Adrenal gland (tissue), 5 donors: Measurements from ENCODE around the gene PUSL1.

ENCODE experiments used
- POLR2A ChIP-seq, 2 donors: fragments of 450-650 bp; IDR thresholded peaks; one replicate each; pipeline ENCODE4 v1.6.1; 2017; ENCODE audit warnings: antibody characterized with exemption in 2 of 2, mild to moderate bottlenecking in 2 of 2, moderate library complexity in 1 of 2
- TF ChIP-seq, protein P1 (sequence below), 6 experiments: fragments of 450-650 bp in 4 of 6; fragments of 200-600 bp in 2 of 6; sonication (generic) in 1 of 6; IDR thresholded peaks; 1 replicate in 5 of 6; 2 replicates in 1 of 6; pipeline versions ENCODE4 v1.5.1 to v1.8.0; 2016 to 2021; ENCODE audit warnings: antibody characterized with exemption in 6 of 6, mild to moderate bottlenecking in 2 of 6, moderate library complexity in 1 of 6
- donor health status: DM: no; HTN: no; CAD: no.

DNA sequence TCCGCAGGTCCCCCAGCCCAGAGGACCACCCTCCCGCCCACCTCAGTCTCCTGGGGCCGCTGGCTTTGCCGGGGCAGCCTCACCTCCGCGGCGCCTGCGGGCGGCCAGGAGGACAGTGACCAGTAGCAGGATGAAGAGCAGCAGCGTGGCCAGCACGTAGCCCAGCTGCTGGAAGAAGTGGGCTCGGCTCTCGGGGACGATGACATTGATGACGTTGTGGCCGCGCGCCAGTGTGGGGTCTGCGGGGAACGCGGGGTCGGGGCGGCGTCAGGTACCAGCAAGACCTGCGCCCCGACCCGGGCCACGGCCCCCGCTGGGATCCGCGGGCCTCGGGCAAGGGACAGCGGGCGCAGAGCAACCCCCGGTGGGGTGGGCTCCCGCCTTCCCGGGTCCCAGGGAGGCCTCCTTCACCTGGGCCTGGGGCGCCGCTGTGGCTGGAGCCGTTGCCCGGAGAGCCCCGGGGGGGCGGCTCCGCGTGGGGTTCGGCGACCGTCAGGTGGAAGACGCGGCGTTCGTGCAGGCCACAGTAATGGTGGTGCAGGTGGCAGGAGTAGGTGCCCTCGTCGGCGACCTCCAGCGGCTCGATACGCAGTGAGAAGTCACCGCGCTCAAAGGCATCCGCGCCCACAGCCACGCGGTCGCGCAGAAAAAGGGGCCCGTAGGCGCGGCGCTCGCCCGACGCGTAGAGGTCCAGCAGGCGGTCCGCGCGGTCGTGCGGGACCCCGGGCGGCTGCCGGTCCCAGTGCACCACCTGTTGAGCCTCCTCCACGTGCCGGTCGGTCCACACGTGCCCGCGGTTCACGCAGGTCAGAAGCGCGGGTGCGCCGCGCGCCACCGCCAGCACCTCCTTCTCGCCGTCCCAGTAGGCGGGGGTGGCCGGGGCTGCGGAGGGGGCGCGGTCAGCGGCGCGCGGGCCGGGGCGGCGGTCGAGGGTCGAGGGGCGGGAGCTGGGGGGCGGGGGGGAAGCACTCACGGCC, 46.2 kb downstream of the PUSL1 start:
- TF ChIP-seq, protein P1, sequence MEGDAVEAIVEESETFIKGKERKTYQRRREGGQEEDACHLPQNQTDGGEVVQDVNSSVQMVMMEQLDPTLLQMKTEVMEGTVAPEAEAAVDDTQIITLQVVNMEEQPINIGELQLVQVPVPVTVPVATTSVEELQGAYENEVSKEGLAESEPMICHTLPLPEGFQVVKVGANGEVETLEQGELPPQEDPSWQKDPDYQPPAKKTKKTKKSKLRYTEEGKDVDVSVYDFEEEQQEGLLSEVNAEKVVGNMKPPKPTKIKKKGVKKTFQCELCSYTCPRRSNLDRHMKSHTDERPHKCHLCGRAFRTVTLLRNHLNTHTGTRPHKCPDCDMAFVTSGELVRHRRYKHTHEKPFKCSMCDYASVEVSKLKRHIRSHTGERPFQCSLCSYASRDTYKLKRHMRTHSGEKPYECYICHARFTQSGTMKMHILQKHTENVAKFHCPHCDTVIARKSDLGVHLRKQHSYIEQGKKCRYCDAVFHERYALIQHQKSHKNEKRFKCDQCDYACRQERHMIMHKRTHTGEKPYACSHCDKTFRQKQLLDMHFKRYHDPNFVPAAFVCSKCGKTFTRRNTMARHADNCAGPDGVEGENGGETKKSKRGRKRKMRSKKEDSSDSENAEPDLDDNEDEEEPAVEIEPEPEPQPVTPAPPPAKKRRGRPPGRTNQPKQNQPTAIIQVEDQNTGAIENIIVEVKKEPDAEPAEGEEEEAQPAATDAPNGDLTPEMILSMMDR (IDR thresholded peaks at IDR 0.05) = no peak
- TF ChIP-seq POLR2A (IDR thresholded peaks at IDR 0.05) = no peak
